Measurements from ENCODE around the gene WHAMM.

DNA sequence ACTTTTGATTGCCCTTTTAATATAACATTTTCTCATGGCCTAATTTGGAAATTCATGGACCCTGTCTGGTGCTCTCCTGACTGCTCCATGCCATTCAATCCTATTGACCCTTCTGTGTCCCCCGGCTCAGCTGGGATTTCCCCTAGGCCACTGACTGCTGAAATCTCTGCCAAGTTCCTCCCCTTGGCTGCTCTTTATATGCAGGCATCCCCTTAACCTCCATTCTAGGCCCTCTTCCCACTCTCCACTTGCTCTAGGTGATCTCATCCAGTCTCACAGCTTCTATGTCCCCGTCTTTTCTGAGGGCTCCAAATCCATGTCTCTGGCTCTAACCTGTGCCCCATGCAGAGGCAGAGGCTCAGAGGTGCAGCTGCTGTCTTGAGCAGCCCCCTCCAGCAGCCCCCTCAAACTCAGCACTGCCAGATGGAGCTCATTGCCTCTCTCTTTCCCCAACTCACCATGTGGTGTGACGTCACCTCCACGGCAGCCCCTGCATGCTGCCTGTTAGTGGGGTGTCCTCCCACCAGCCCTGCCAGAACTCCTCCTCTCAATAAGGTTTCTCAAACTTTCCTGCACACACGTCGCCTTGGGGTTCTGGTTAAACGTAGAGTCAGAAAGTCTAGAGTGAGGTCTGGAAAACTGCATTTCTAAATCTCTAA lies 10.1 kb upstream of the WHAMM start:
- TF ChIP-seq MAX (IDR thresholded peaks at IDR 0.05) = no peak
- TF ChIP-seq RAD21 (IDR thresholded peaks at IDR 0.05; ENCODE audit: low read depth) = no peak
- TF ChIP-seq ZBTB7A (IDR thresholded peaks at IDR 0.05; ENCODE audit: low read depth) = no peak
- no peak for TF ChIP-seq NFIC (IDR thresholded peaks at IDR 0.05)
